LoVo (cell line): ENCODE measurements around the gene LGI2.
"Not testable (repeated sequence)": the region's sequence is repeated elsewhere in the genome, so short reads cannot be mapped to it uniquely, and the experiment has no call there.

Experiments
- DNase-seq: peaks from one replicate; pipeline ENCODE4 v3.0.0-alpha.2; 2016; ENCODE audit warnings: low spot score

Gene LGI2

GRCh38 chr4:25050370-25051078 lies 19.8 kb upstream of the LGI2 start:
- DNase-seq: no peak

GRCh38 chr4:25043548-25043947 lies 12.8 kb upstream of the LGI2 start:
- DNase-seq: no peak

- no peak for DNase-seq
These were observed 2.8 kb upstream of the LGI2 start for GRCh38 chr4:25033526-25033925.

GRCh38 chr4:25032126-25032525 lies 1.4 kb upstream of the LGI2 start:
- no peak for DNase-seq

GRCh38 chr4:25031077-25031621 lies 403 bp upstream of the LGI2 start:
- DNase-seq: no peak

- no peak for DNase-seq
These were observed 1.1 kb downstream of the LGI2 start for GRCh38 chr4:25029479-25030276.

- DNase-seq: no peak
These were observed 1.9 kb downstream of the LGI2 start for GRCh38 chr4:25028851-25029250.

GRCh38 chr4:25022766-25023165 lies 8.0 kb downstream of the LGI2 start:
- no peak for DNase-seq

GRCh38 chr4:25021216-25021615 lies 9.5 kb downstream of the LGI2 start:
- DNase-seq: no peak

GRCh38 chr4:25020236-25020635 lies 10.5 kb downstream of the LGI2 start:
- DNase-seq: no peak

GRCh38 chr4:25019501-25019900 lies 11.2 kb downstream of the LGI2 start:
- no peak for DNase-seq

GRCh38 chr4:25015012-25015411 lies 15.7 kb downstream of the LGI2 start:
- DNase-seq: no peak

GRCh38 chr4:25014662-25014983 lies 16.1 kb downstream of the LGI2 start:
- DNase-seq: not testable (repeated sequence)

- no peak for DNase-seq
These were observed 16.7 kb downstream of the LGI2 start for GRCh38 chr4:25013756-25014661.

GRCh38 chr4:25012655-25013054 lies 18.1 kb downstream of the LGI2 start:
- no peak for DNase-seq

- no peak for DNase-seq
These were observed 19.4 kb downstream of the LGI2 start for GRCh38 chr4:25011135-25011866.

GRCh38 chr4:25007598-25007997 lies 23.1 kb downstream of the LGI2 start:
- no peak for DNase-seq

- no peak for DNase-seq
These were observed 28.1 kb downstream of the LGI2 start for GRCh38 chr4:25002681-25003080.

- no peak for DNase-seq
These were observed 29.2 kb downstream of the LGI2 start for GRCh38 chr4:25001509-25001908.

- no peak for DNase-seq
These were observed 30.1 kb downstream of the LGI2 start for GRCh38 chr4:25000639-25001038.

- DNase-seq: no peak
These were observed 31.2 kb downstream of the LGI2 start for GRCh38 chr4:24999392-25000089.
